ENCODE measurements around the gene HBZ.
"Not testable (repeated sequence)": the region's sequence is repeated elsewhere in the genome, so short reads cannot be mapped to it uniquely, and the experiment has no call there.

Gene HBZ

GRCh38 chr16:180101-180675, 27.7 kb downstream of the HBZ start, which contains the start of gene HBQ1:
TSS of gene HBQ1 (plus strand) at chr16:180459. CDS start at chr16:180487, 28 bp downstream.
- DNase-seq = peak; percentile 73

GRCh38 chr16:180681-181564, 28.5 kb downstream of the HBZ start:
- peak; percentile 94 for DNase-seq

- DNase-seq = no peak
These were observed 29.1 kb downstream of the HBZ start for GRCh38 chr16:181565-182021.

- DNase-seq = no peak
These were observed 30.6 kb downstream of the HBZ start for GRCh38 chr16:183005-183404.

GRCh38 chr16:185213-185612, 32.8 kb downstream of the HBZ start:
- no peak for DNase-seq

- DNase-seq = no peak
These were observed 33.2 kb downstream of the HBZ start for GRCh38 chr16:185691-186090.

- no peak for DNase-seq
These were observed 34.9 kb downstream of the HBZ start for GRCh38 chr16:187330-187729.

GRCh38 chr16:188674-189073, 36.2 kb downstream of the HBZ start:
- DNase-seq = peak; percentile 40

- DNase-seq = no peak
These were observed 37.3 kb downstream of the HBZ start for GRCh38 chr16:189604-190186.

- DNase-seq = no peak
These were observed 39.4 kb downstream of the HBZ start for GRCh38 chr16:191831-192230.

- DNase-seq = no peak
These were observed 40.2 kb downstream of the HBZ start for GRCh38 chr16:192686-193085.

GRCh38 chr16:193441-193840, 41.0 kb downstream of the HBZ start:
- DNase-seq = no peak

- no peak for DNase-seq
These were observed 42.1 kb downstream of the HBZ start for GRCh38 chr16:194516-194915.

GRCh38 chr16:200388-200787, 47.9 kb downstream of the HBZ start:
- DNase-seq = no peak

GRCh38 chr16:203246-203645, 50.8 kb downstream of the HBZ start:
- DNase-seq = no peak

GRCh38 chr16:204046-204445, 51.6 kb downstream of the HBZ start:
- DNase-seq = not testable (repeated sequence)

Measured in stimulated activated CD8-positive, alpha-beta memory T cell treated with anti-CD3 and anti-CD28 coated beads, Interleukin-4, amount 100 ng/mL, for 48 hours (primary cell).